ENCODE data around the gene GRPR. TPM values are rescaled to one million over a fixed set of nuclear protein-coding genes. Genes with fewer than 3 reads are reported as not detected.

The GRPR gene
- total and polyA plus RNA-seq, 10 of the 15 experiments (the other 5 are each of a cell fraction or from before 2014, with no cell fraction given): 0.10 to 3.7 (median 0.21) TPM; not detected in 1

DNA sequence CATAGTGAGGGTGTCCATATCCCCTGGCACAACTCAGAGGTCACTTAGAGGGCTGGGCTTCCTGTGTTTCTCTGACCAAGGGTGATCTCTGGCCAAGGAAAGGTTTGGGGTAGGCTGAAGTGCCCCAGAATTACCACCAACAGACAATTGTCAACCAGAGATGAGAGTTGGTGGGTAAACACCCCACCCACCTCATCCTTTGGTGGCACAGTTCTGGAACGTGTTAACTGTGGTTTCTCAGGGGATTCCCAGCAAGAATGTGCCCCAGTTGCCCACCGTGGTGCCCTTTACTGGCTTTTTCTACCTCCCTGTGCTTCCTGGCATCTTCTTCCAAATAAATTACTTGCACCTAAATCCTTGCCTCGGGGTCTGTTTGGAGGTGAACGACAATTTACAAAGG is 17.1 kb downstream of the GRPR start (continued):
- no peak for TF ChIP-seq ZNF217 (IDR thresholded peaks at IDR 0.05)
- no peak for TF ChIP-seq PAX8 (IDR thresholded peaks at IDR 0.05)
- no peak for TF ChIP-seq GABPA (IDR thresholded peaks at IDR 0.05; ENCODE audit: low read depth)

- Histone ChIP-seq H3K9me3 (replicated peaks; ENCODE audit: control insufficient read depth, insufficient read depth, low read length) (no peaks in the 10 kb centered on the region), H3K4me1 (ENCODE audit: control insufficient read depth, insufficient read depth, low read length) (peaks cover 3% of the 10 kb centered on the region), H3K27me3 (replicated peaks in 1 of 2; ENCODE audit: control insufficient read depth in 2 of 2, insufficient read depth in 2 of 2, low read length in 1 of 2) (peaks cover 0 to 2% of the 10 kb centered on the region in 2 experiments; a peak in 1 of 4 replicates), H2AFZ (ENCODE audit: control insufficient read depth, low read depth, low read length) (no peak overlapping the region), H3K36me3 (ENCODE audit: control insufficient read depth in 2 of 2, insufficient read depth in 2 of 2, low read length in 1 of 2) (no peaks in the 10 kb centered on the region), H3K79me2 (ENCODE audit: control insufficient read depth, insufficient read depth, low read length) (no peaks in the 10 kb centered on the region), H3K9ac (ENCODE audit: control insufficient read depth, insufficient read depth, low read length) (no peak overlapping the region), H3K4me3 (no peak overlapping the region), H3K4me2 (ENCODE audit: control insufficient read depth, insufficient read depth) (no peak overlapping the region), H4K20me1 (ENCODE audit: control insufficient read depth, insufficient read depth) (no peaks in the 10 kb centered on the region), H3K27ac (ENCODE audit: control insufficient read depth, insufficient read depth) (no peak overlapping the region)
- no peak for DNase-seq (ENCODE audit: low read depth, low spot score)
- no peak for ATAC-seq
- intact Hi-C loops (cut with micrococcal nuclease; ENCODE audit: unreplicated experiment): no loop called here
- SMC1A ChIA-PET (ENCODE audit: uncharacterized antibody, unreplicated experiment): interaction anchor here (0.7 kb wide), 1 partner anchor 15 kb away, joined by 3 read pairs; no protein-coding TSS in a partner anchor
- CTCF ChIA-PET: no interaction called here
- TF ChIP-seq CHD4 (IDR thresholded peaks at IDR 0.05): no peak
- no peak for TF ChIP-seq ZNF24 (IDR thresholded peaks at IDR 0.05)
- no peak for TF ChIP-seq REST (IDR thresholded peaks at IDR 0.05; ENCODE audit: low read depth, low read length)
- TF ChIP-seq NFYB (IDR thresholded peaks at IDR 0.05; ENCODE audit: insufficient read depth, low read depth, low read length): no peak
- no peak for TF ChIP-seq MTA3 (IDR thresholded peaks at IDR 0.05; ENCODE audit: borderline replicate concordance, low read length)
- no peak for TF ChIP-seq STAT1 (conservative IDR thresholded peaks at IDR 0.05)
- no peak for TF ChIP-seq RBBP5 (conservative IDR thresholded peaks at IDR 0.05)
- TF ChIP-seq, protein P1, sequence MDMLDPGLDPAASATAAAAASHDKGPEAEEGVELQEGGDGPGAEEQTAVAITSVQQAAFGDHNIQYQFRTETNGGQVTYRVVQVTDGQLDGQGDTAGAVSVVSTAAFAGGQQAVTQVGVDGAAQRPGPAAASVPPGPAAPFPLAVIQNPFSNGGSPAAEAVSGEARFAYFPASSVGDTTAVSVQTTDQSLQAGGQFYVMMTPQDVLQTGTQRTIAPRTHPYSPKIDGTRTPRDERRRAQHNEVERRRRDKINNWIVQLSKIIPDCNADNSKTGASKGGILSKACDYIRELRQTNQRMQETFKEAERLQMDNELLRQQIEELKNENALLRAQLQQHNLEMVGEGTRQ (IDR thresholded peaks at IDR 0.05; ENCODE audit: borderline replicate concordance, low read depth, low read length): no peak
- TF ChIP-seq MYB (IDR thresholded peaks at IDR 0.05; ENCODE audit: borderline replicate concordance, low read depth, low read length): no peak
- TF ChIP-seq SREBF1 (IDR thresholded peaks at IDR 0.05; ENCODE audit: low read length): no peak
- TF ChIP-seq, protein P2, sequence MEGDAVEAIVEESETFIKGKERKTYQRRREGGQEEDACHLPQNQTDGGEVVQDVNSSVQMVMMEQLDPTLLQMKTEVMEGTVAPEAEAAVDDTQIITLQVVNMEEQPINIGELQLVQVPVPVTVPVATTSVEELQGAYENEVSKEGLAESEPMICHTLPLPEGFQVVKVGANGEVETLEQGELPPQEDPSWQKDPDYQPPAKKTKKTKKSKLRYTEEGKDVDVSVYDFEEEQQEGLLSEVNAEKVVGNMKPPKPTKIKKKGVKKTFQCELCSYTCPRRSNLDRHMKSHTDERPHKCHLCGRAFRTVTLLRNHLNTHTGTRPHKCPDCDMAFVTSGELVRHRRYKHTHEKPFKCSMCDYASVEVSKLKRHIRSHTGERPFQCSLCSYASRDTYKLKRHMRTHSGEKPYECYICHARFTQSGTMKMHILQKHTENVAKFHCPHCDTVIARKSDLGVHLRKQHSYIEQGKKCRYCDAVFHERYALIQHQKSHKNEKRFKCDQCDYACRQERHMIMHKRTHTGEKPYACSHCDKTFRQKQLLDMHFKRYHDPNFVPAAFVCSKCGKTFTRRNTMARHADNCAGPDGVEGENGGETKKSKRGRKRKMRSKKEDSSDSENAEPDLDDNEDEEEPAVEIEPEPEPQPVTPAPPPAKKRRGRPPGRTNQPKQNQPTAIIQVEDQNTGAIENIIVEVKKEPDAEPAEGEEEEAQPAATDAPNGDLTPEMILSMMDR (IDR thresholded peaks at IDR 0.05 in 2 of 3, conservative IDR thresholded peaks at IDR 0.05 in 1 of 3; ENCODE audit: control insufficient read depth in 2 of 3, extremely low read depth in 1 of 3, insufficient read depth in 1 of 3, low read depth in 3 of 3, low read length in 3 of 3): no peak
- no peak for TF ChIP-seq GATAD2B (conservative IDR thresholded peaks at IDR 0.05; ENCODE audit: low read depth)
- TF ChIP-seq RB1 (IDR thresholded peaks at IDR 0.05; ENCODE audit: borderline replicate concordance): no peak
- BruUV-seq (replicated peaks): no TSS peak
- RAD21 ChIA-PET (ENCODE audit: unreplicated experiment): no interaction called here
- in situ Hi-C loops (cut with MboI): no loop called here
- FAIRE-seq: no peak
- POLR2A ChIA-PET: no interaction called here
These were observed 17.6 kb downstream of the GRPR start for GRCh38 chrX:16140983-16141382.
